CD4-positive, alpha-beta T cell treated with Interleukin-4 for 1 hour (primary cell): ENCODE results near the gene CSHL1.

Experiments used
- DNase-seq, 2 donors: peaks; one replicate each; pipeline ENCODE4 v3.0.0-alpha.2; 2020 to 2022

Gene CSHL1

GRCh38 chr17:63911041-63911635, at the start of gene CSHL1:
TSS of gene CSHL1 (minus strand) at chr17:63911258. CDS start at chr17:63911196, 62 bp downstream.
- no peak for DNase-seq

DNA sequence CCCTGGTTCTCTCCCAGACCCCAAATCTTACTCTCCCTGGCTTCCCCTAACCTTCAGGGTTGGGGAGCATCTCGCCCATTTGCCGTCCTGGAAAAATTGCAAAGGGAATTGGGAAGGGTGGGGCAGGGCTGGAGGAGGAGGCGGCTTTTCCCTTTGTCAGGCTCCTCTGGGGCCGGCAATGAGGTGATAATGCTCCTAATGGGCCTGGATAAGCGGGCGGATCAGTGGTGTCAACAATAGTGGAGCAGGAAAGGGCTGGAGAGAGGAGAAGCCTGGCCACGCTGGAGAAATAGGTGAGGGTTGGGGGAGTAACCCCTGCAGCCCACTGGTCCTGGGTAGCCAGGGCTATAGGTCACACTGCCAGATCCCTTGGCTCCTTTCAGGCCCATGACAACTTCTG, 49.4 kb upstream of the CSHL1 start:
- DNase-seq = no peak

GRCh38 chr17:63960006-63960405, 48.9 kb upstream of the CSHL1 start:
- no peak for DNase-seq

GRCh38 chr17:63956296-63956920, 45.4 kb upstream of the CSHL1 start:
- DNase-seq = no peak

DNA sequence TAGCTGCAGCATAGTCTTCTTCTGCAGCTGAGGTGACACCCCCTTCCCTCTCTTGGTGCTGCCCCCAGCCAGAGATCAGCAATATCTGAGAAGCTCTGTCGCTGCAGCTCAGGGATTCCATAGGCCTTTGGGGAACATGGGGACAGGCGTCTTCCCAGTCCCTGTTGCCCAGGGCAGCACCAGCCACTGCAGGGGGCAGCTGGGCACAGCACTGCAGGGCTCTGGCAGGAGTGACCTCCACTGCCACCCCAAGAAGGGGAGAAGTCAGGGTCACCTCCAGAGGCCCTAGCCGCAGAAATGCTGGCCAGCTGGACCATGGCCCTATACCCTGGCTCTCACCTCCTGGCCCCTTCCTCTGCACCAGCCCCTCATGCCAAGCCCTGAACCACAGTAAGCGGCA, 44.7 kb upstream of the CSHL1 start:
- no peak for DNase-seq

GRCh38 chr17:63955232-63955631, 44.2 kb upstream of the CSHL1 start:
- DNase-seq = no peak

- peak; percentile 44 to 72 for DNase-seq
Measured at GRCh38 chr17:63954402-63955063, 43.5 kb upstream of the CSHL1 start.

GRCh38 chr17:63950940-63951907, 40.2 kb upstream of the CSHL1 start:
- peak; percentile 46 to 57 for DNase-seq

DNA sequence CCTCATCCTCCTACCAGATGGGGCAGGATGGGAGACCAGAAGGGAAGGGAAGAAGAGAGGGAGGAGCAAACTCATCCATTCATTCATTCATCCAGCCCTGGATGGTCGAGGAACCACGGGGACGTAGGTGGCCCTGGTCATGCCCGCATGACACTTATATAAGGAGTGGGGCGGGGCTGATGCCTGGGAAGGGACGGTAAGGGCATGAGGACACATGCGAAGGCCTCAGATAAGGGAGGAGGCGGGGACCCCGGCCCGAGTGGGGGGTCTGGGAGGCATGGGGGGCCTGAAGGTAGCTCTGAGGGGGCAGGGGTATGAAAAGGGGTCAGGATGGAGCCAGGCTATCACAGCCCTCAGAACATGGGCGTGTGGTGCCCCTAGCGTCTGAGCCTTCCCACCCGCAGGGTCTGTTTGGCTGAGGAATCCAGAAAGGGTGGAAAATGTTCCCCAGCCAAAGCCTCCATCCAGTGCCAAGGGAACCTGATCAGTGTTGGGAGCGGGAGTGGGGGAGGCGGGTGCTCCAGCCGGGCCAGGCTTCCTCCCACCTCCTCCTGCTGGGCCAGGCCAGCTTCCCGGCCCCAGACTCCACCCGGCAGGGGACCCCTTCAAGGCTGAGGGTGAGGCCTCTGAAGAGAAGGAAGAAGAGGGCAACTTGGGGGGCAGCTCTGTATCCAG, 38.7 kb upstream of the CSHL1 start:
- no peak for DNase-seq

DNA sequence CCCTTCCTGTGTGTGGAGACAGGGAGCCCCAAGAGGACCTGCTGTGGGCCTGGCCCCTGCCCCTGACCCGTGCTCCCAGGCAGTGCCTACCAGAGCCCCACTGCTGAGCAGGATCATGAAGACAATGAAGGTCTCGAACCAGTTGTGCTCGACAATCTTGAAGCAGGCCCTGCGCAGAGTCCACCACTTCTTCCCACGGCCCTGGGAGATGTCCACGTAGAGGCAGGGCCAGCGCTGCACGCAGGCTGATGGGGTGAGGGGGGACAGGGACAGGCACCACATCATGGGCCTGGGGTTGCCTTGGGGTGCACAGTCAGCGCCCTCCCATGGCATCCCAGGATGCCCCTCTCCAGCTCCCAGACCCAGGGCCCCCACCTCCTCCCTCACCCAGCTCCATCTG, 37.5 kb upstream of the CSHL1 start:
- no peak for DNase-seq

GRCh38 chr17:63947711-63948330, 36.8 kb upstream of the CSHL1 start:
- no peak for DNase-seq

DNA sequence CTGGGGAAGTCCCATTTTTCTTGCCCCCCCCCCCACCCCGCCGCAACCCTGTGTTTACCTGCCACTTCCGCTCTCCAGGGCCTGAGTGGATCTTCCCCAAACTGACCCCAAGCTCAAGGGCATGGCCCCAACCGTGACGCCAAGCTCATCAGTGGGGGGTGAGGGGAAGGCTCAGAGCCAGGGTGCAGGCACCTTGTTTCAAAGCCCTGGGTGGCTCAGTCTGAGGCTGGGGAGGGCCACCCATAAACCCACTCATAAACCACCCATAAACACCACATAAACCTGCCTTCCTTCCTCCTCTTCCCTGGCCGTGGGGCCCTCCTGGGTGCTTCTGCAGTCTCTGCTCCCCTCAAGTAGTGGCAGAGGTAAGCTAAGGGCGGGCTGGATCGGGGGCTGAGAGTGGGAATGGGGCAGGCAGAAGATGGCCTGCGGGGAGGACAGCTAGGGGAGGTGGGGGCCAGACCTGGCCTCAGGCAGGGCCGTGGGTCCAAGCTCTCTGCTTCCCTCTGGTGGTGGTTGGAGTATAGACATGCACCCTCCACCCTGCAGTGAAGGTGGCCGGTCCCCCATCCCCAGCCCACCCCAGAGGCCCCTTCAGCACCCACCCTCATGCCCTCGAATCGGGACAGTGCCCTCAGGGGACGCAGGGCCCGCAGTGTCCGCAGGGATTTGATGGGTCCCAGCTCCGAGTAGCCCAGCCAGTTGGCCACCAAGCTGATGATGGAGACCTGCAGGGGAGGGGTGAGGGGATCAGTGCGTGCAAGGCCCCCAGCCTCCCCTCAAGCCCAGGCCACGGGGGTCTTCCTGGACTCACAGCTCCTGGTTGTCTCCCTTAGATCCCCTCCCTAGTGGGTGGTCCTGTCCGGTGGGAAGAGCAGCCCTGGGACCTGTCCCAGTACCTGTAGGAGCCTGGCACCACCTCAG, 35.6 kb upstream of the CSHL1 start:
- peak; percentile 65 to 66 for DNase-seq

- DNase-seq = peak; percentile 7 to 64
Measured at GRCh38 chr17:63945784-63946439, 34.9 kb upstream of the CSHL1 start.

DNA sequence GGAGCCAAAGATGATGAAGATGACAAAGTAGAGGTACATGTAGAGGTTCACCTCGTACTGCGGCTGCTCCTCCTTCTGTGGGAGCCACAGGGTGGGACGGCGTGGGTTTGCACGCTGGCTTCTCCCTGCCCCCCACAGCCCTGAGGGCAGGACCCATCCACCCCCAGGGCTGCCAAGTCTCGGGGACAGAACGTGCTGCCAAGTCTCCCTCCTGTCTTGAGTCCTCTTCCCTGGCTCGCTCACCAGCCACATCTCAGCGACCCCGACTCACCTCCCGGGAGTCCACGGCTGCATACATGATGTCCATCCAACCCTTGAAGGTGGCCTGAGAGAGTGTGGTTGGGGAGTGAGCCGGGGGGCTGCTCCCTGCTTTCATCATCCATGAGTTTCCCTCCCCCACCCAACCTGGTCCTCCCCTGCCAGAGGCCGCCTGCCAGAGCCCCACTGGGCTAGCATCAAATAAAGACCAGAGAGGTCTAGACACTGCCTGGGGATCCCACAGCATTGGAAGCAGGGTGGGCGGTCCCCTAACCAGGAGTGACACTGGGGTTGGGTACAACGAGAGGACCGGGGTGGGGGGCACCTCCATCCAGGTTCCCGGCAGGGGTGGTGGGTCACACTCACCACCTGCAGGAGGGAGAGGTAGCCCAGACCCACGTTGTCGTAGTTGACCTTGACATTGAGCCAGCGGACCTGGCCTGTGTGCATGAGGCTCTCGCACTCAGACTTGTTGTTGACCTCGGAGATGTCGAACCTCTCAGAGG, 33.9 kb upstream of the CSHL1 start:
- DNase-seq = no peak

- no peak for DNase-seq
Measured at GRCh38 chr17:63943745-63944144, 32.7 kb upstream of the CSHL1 start.

DNA sequence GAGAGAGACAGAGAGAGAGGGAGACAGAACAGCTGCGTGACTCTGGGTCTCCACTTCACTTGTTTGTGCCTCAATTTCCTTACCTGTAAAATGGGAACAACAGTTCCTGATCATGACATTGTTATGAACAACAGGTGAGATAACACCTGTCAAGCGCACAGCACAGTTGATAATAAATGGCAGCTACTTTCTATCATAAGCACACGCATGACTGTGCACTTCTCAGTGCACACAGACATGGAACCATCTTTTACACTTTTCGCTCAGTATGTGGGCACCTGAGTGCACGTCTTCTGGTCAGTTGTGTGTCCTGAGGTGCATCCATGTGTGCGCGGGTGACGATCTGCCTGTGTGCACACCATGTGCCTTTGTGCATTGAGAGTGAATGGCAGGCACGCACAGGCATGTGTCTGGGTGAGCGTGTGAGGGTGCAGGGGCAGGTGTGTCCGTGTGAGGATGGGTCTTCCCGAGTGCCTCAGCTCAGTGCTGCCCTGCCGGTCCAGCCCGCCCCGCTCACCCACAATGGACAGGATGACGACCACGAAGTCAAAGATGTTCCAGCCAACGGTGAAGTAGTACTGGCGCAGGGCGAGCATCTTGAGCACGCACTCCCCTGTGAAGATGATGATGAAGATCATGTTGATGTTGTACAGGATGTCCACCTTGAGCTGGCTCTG, 31.4 kb upstream of the CSHL1 start:
- no peak for DNase-seq

DNA sequence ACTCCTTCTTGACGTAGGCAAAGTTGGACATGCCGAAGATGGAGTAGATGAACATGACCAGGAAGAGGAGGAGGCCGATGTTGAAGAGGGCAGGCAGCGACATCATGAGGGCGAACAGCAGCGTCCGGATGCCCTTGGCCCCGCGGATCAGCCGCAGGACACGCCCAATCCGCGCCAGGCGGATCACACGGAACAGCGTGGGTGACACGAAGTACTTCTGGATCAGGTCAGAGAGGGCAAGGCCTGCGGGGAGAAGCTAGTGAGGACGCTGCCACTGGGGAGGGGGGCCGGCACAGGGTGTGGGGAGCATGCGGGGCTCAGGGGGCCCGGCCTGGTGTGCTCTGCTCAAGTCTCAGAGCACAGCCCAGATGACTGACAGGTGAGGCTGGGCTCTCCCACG, 30.7 kb upstream of the CSHL1 start:
- DNase-seq = no peak

- no peak for DNase-seq
Measured at GRCh38 chr17:63941162-63941561, 30.1 kb upstream of the CSHL1 start.

GRCh38 chr17:63940584-63940983, 29.5 kb upstream of the CSHL1 start:
- DNase-seq = no peak
